Nephron progenitor cell (in vitro differentiated cells): Measurements from ENCODE around the gene TM4SF4.

Experiments
- DNase-seq: peaks from one replicate; pipeline ENCODE4 v3.0.0; 2021
- H3K27ac Mint-ChIP-seq: 2 replicates; pipeline ENCODE4 v1.8.0; 2021; ENCODE audit warnings: mild to moderate bottlenecking, moderate library complexity, mixed read lengths
- H3K27me3 Mint-ChIP-seq: 2 replicates; pipeline ENCODE4 v1.8.0; 2021; ENCODE audit warnings: mild to moderate bottlenecking, low read depth, mixed read lengths; ENCODE audit not compliant: poor library complexity
- H3K36me3 Mint-ChIP-seq: 2 replicates; pipeline ENCODE4 v1.8.0; 2021; ENCODE audit warnings: low read depth, mixed read lengths
- H3K4me1 Mint-ChIP-seq: 2 replicates; pipeline ENCODE4 v1.8.0; 2021; ENCODE audit warnings: mixed read lengths
- H3K4me3 Mint-ChIP-seq: 2 replicates; pipeline ENCODE4 v1.8.0; 2021; ENCODE audit warnings: mild to moderate bottlenecking, moderate library complexity, mixed read lengths
- H3K9me3 Mint-ChIP-seq: 2 replicates; pipeline ENCODE4 v1.8.0; 2021; ENCODE audit warnings: mild to moderate bottlenecking, moderate library complexity, mixed read lengths
- CTCF ChIP-seq: fragments of 200-600 bp; sonication (generic); IDR thresholded peaks from 2 replicates; pipeline ENCODE4 v1.5.0; 2021; ENCODE audit warnings: antibody characterized with exemption

TM4SF4 gene

DNA sequence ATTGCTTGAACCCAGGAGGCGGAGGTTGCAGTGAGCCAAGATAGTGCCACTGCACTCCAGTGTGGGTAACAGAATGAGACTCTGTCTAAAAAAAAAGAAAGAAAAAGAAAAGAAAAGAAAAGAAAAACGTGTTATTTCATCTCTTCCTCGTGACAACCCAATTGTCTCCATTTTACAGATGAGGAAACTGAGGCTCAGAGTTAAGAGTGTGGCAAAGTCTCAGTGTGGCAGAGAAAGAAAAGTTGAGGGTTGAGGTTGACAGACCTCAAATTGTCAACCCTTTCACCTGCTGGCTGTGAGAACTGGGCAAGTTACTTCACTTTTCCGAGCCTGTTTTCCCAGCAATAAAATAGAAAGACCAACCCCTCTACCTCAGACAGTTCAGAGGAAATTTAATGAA, 59.6 kb downstream of the TM4SF4 start:
- Mint-ChIP-seq H3K4me3 (no peak overlapping the region), H3K27ac (no peak overlapping the region), H3K27me3 (no peaks in the 10 kb centered on the region), H3K4me1 (peaks cover 58% of the 10 kb centered on the region), H3K9me3 (no peaks in the 10 kb centered on the region), H3K36me3 (no peaks in the 10 kb centered on the region)
- DNase-seq: no peak
- no peak for TF ChIP-seq CTCF

DNA sequence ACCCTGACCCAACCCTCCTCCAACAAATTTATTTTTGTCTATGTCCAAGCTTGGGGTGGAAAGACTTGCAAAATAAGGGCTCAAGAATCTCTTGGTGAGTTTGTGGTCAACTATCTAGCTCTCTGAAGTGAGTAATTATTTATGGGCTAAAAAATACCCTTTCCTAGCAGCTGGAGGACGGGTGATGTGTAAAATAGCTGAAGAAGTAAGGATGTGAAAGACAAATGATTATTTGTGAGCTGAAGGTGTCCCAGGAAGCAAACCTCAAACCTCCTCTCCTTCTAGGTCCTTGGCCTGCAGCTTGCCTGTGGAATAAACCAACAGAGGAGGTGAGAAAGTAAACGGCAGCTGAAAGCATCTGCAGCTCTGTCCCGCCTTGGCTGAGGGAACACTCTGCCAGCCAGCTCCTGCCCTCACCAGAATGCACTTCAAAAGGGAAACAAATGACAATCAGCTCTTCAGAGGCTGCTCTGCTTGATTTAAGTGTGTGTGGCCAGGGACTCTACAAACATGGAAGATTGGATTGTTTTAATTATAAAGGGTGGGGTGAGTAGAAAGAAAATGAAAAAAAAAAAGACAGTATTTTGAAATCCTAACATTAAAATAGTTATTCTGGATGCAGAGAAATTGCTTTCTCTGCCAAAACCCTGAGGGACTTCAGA, 60.3 kb downstream of the TM4SF4 start:
- peaks cover 65% of the 10 kb centered on the region for H3K4me1 Mint-ChIP-seq
- no peaks in the 10 kb centered on the region for H3K9me3 Mint-ChIP-seq
- peak; percentile 14 for DNase-seq
- H3K27me3 Mint-ChIP-seq: no peaks in the 10 kb centered on the region
- no peak for TF ChIP-seq CTCF
- no peak overlapping the region for H3K4me3 Mint-ChIP-seq
- H3K36me3 Mint-ChIP-seq: no peaks in the 10 kb centered on the region
- peak overlapping the region; percentile 86 for H3K27ac Mint-ChIP-seq

DNA sequence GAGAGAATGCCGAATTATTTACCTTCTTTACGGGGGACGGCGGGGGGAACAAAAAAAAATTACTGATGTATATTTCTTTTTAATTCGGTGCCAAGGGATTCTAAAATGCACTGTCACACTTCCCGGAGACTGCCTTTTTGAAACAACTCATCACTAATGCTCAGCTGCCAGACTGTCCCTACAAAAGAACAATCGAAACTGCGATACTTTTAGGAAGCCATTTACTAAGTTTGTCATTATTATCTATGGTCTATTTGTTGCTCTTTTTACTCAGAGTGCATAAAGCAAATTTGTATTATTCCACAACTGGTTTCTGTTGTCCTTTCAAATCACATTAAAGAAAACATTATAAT, 60.8 kb downstream of the TM4SF4 start:
- no peak for DNase-seq
- no peaks in the 10 kb centered on the region for H3K36me3 Mint-ChIP-seq
- H3K4me3 Mint-ChIP-seq: no peak overlapping the region
- H3K27ac Mint-ChIP-seq: peak overlapping the region; percentile 86
- H3K9me3 Mint-ChIP-seq: no peaks in the 10 kb centered on the region
- TF ChIP-seq CTCF: no peak
- H3K27me3 Mint-ChIP-seq: no peaks in the 10 kb centered on the region
- H3K4me1 Mint-ChIP-seq: peaks cover 70% of the 10 kb centered on the region

DNA sequence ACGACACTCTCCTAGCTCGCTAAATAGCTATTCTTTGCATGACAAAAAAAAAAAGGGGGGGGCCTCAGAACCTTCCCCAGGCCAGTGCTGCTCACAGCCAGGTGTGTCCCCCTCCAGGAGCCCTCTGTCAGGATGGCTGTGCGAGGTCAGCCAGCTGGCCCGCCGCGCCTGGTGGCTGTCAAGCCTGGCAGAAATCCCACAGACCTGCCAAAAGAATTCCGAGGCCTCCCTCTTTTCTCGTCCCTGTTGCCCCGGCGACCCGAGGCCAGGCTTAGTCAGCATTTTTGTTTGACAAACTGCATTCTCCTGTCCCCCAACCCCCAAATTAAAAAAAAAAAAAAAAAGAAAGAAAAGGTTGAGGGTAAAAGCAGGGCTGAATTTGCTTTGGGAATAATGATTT, 61.9 kb downstream of the TM4SF4 start:
- Mint-ChIP-seq H3K27ac (no peak overlapping the region), H3K9me3 (no peaks in the 10 kb centered on the region), H3K27me3 (no peaks in the 10 kb centered on the region), H3K4me1 (peaks cover 81% of the 10 kb centered on the region), H3K36me3 (peaks cover 5% of the 10 kb centered on the region), H3K4me3 (peak overlapping the region; percentile 29)
- no peak for TF ChIP-seq CTCF
- DNase-seq: peak; percentile 47

GRCh38 chr3:149538371-149538770, 63.9 kb downstream of the TM4SF4 start:
- Mint-ChIP-seq H3K4me1 (peaks cover 73% of the 10 kb centered on the region), H3K4me3 (no peak overlapping the region), H3K27me3 (no peaks in the 10 kb centered on the region), H3K36me3 (peaks cover 21% of the 10 kb centered on the region), H3K9me3 (peaks cover 3% of the 10 kb centered on the region), H3K27ac (no peak overlapping the region)
- TF ChIP-seq CTCF: no peak
- DNase-seq: no peak

DNA sequence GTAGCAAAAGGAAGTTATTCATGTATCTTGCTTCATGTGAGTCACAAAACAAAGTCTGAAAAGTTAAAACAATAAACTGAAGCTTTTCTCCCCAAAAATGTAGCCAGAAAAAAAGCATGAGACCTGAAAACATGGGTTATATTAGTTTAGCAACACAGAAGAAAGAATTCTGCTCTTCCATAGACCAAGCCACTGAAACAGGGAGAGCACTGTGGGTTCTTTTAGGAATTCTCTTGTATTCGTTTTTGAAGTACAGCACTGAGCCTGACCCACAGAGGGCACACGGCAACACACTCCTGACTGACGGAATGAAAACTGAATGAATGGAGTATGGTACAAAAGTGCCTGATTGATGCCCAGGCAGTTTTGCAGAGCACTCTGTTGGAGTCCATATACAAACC, 66.6 kb downstream of the TM4SF4 start:
- H3K4me3 Mint-ChIP-seq: no peak overlapping the region
- TF ChIP-seq CTCF: no peak
- H3K36me3 Mint-ChIP-seq: peaks cover 21% of the 10 kb centered on the region
- no peaks in the 10 kb centered on the region for H3K27me3 Mint-ChIP-seq
- peaks cover 3% of the 10 kb centered on the region for H3K9me3 Mint-ChIP-seq
- H3K27ac Mint-ChIP-seq: no peak overlapping the region
- DNase-seq: no peak
- peaks cover 60% of the 10 kb centered on the region for H3K4me1 Mint-ChIP-seq
